GM19397 (cell line): ENCODE measurements around the gene CHPT1.
"Not testable (repeated sequence)": the region's sequence is repeated elsewhere in the genome, so short reads cannot be mapped to it uniquely, and the experiment has no call there.

Experiments
- ATAC-seq: cut with Tn5 transposase; IDR thresholded peaks from one replicate; pipeline ENCODE4 v1.9.1; 2021; ENCODE audit warnings: mild to moderate bottlenecking, moderate library complexity; ENCODE audit not compliant: unreplicated experiment

The CHPT1 gene

GRCh38 chr12:101719566-101719965 lies 22.1 kb downstream of the CHPT1 start:
- no peak for ATAC-seq

GRCh38 chr12:101720118-101720517 lies 22.7 kb downstream of the CHPT1 start:
- no peak for ATAC-seq

- no peak for ATAC-seq
These were observed 25.0 kb downstream of the CHPT1 start for GRCh38 chr12:101722392-101722791.

- ATAC-seq = no peak
These were observed 29.7 kb downstream of the CHPT1 start for GRCh38 chr12:101727098-101727497.

- no peak for ATAC-seq
These were observed 32.4 kb downstream of the CHPT1 start for GRCh38 chr12:101729842-101730241.

DNA sequence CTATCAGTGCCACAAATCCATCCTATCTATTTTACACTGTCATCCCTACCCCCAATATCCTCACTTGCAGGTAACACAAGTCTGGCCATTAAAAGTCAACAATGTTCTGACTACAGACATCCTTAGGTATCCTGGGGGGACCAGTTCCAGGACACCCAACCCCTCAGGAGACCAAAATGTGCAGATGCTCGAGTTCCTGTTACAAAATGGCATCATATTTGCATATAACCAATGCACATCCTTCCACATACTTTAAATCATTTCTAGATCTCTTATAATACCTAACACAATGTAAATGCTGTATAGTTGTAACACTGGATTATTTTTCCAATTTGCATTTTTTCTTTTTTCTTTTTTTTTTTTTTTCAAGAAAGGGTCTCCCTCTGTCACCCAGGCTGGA lies 34.9 kb downstream of the CHPT1 start:
- no peak for ATAC-seq

DNA sequence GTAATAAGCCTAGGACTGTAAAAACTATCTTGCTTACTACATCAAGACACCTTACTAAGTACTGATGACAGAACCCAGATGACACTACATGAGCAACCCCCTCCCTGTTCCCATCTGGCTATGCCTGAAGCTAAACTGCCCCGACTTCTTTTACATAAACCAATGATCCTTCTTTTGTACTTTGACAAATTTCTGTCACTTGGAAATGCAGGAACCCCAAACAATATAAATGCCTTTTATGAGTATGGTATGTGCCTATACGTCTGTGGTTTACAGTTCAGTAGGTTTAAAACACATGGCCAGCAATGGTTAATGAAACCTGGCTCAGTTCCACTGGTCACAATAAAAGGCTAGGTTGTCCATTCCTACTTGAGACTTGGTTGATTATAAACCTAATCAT lies 35.7 kb downstream of the CHPT1 start:
- no peak for ATAC-seq

GRCh38 chr12:101734482-101734881 lies 37.0 kb downstream of the CHPT1 start:
- not testable (repeated sequence) for ATAC-seq

- no peak for ATAC-seq
These were observed 40.0 kb downstream of the CHPT1 start for GRCh38 chr12:101737476-101737875.

- ATAC-seq = no peak
These were observed 41.7 kb downstream of the CHPT1 start, which contains the start of gene SYCP3 for GRCh38 chr12:101738920-101739665. SYCP3 (minus strand) TSS chr12:101739462; CDS start chr12:101737935, 1,527 bp downstream.

- ATAC-seq = no peak
These were observed 43.1 kb downstream of the CHPT1 start for GRCh38 chr12:101740566-101740965.

DNA sequence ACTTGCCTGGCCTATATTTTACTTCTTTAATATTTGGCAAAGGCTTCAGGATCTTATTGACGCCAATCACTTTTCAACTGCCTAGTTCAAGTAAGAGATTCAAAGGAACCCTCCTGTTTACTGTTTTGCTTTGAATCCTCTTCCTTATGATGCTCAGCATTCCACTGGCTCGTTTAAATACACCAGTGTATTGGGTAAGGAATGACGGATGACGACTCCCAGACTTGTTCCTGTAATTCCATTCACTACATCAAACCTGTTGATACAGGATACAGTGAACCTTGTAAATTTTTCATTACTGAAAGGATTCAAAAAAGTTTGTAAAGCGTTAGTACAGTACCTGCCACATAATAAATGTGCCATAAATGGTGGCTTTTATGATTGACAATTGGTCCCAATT lies 43.5 kb downstream of the CHPT1 start:
- no peak for ATAC-seq

- no peak for ATAC-seq
These were observed 45.8 kb downstream of the CHPT1 start for GRCh38 chr12:101743242-101743641.

GRCh38 chr12:101743724-101744472 lies 46.5 kb downstream of the CHPT1 start:
- peak; percentile 97 for ATAC-seq

DNA sequence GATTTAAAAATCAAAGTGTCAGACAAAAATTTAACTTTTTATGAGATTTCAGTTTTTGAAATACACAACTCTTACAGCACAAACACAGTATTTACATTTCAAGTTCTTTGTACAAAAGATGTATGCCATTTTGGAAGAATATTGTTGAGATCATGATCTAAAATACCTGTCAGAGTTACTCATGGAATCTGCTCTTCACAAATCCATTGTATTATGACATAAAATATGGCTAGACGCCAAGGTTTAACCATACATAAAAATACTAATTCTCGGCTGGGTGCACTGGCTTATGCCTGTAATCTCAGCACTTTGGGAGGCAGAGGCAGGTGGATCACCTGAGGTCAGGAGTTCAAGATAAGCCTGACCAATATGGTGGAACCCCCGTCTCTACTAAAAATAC lies 48.0 kb downstream of the CHPT1 start:
- ATAC-seq = no peak

DNA sequence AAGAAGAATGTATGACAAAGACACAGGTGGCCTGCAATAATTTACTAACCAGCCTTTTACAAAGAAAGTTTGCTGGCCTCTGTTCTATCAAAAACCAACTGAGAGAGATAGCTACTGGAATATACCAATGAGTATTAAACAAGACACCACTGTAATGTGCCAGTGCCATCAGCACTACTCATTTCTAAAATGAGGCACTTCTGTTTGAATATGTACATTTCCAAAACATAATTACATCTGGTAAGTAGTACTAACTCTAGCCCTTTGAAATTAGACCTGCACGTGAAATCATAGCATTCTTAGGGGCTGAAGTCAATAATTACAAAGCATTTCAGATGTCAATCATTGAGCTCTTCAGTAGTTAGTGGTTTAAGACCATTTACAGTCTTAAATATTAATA lies 48.8 kb downstream of the CHPT1 start:
- no peak for ATAC-seq

DNA sequence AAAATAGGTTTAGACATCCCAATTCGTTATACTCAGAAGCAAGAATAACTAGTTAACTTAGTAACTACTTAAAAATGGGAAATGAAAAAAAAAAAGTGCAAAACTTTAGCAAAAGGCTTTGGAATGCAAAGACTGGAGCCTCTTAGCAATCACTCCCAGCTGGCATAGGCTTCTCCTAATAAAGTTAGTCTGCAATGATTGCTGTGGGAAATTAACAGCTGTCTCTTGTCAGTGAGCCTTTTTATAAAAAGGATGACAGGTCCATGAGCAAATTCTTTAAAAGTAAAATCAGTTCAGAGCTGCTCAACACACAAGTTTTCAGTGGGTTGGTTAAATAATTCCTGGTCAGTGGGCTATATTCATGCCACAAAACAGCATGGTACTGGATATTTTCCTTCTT lies 49.2 kb downstream of the CHPT1 start:
- ATAC-seq = no peak

DNA sequence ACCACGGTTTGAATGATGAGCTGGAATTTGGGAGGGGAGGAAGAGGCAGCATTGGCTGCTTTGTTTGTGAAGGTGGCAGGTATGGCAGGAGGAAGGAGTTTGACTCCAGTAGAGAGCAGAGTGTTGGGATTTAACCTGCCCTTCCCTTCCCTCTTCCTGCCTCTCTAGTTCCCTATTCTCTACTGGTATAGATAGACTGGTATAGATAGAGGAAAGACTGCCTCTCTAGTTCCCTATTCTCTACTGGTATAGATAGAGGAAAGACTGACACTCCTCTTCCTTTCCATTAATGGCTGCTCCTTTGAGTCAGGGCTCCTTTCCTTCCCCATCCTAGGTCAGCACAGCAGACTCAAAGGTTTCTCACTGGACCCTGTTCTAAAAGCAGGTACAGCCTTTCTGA lies 50.3 kb downstream of the CHPT1 start:
- ATAC-seq = no peak

GRCh38 chr12:101748907-101749306 lies 51.5 kb downstream of the CHPT1 start:
- no peak for ATAC-seq

- ATAC-seq = no peak
These were observed 52.2 kb downstream of the CHPT1 start for GRCh38 chr12:101749657-101750056.

GRCh38 chr12:101750152-101750551 lies 52.7 kb downstream of the CHPT1 start:
- no peak for ATAC-seq

GRCh38 chr12:101759396-101760047 lies 62.1 kb downstream of the CHPT1 start:
- no peak for ATAC-seq
